DND-41 (cell line): ENCODE measurements around the gene RAP1B.

Source experiments
- ATAC-seq: fragments of 200-7000 bp; cut with Tn5 transposase; 3 replicates; pipeline ENCODE4 v1.9.1; 2021; ENCODE audit warnings: low read depth; ENCODE audit not compliant: insufficient read depth
- DNase-seq: peaks from one replicate; pipeline ENCODE4 v3.0.0-alpha.2; 2020
- H2AFZ ChIP-seq: 2 replicates; pipeline ENCODE4 v1.6.0; 2012; ENCODE audit warnings: low read depth, low read length
- H3K27ac ChIP-seq: 2 replicates; pipeline ENCODE4 v1.5.1; 2012; ENCODE audit warnings: low read length, inconsistent platforms
- H3K27me3 ChIP-seq: fragments of 200-600 bp; sonication (generic); 2 replicates; pipeline ENCODE4 v1.6.0; 2012; ENCODE audit warnings: low read length, mild to moderate bottlenecking, inconsistent platforms; ENCODE audit not compliant: insufficient read depth, poor library complexity
- H3K36me3 ChIP-seq: 2 replicates; pipeline ENCODE4 v1.5.1; 2012; ENCODE audit warnings: low read length, inconsistent platforms; ENCODE audit not compliant: insufficient read depth
- H3K4me1 ChIP-seq: 2 replicates; pipeline ENCODE4 v1.5.1; 2012; ENCODE audit warnings: mild to moderate bottlenecking, low read length; ENCODE audit not compliant: insufficient read depth
- H3K4me2 ChIP-seq: 2 replicates; pipeline ENCODE4 v1.6.0; 2012; ENCODE audit warnings: mild to moderate bottlenecking, moderate library complexity, low read length, inconsistent platforms; ENCODE audit not compliant: insufficient read depth
- H3K4me3 ChIP-seq, 2 experiments: fragments of 200-600 bp in 1 of 2; shearing (Covaris generic) in 1 of 2; 2 replicates each; pipeline ENCODE4 v1.5.1; 2012 to 2016; ENCODE audit warnings: inconsistent platforms in 2 of 2, low read length in 2 of 2, mild to moderate bottlenecking in 2 of 2, low read depth in 1 of 2, moderate library complexity in 1 of 2
- H3K79me2 ChIP-seq: 2 replicates; pipeline ENCODE4 v1.6.0; 2012; ENCODE audit warnings: low read length, inconsistent platforms; ENCODE audit not compliant: insufficient read depth
- H3K9ac ChIP-seq: 2 replicates; pipeline ENCODE4 v1.6.0; 2012; ENCODE audit warnings: low read depth, mild to moderate bottlenecking, inconsistent platforms, low read length, moderate library complexity
- H3K9me3 ChIP-seq: 2 replicates; pipeline ENCODE4 v1.5.1; 2012; ENCODE audit warnings: low read length, moderate library complexity, mild to moderate bottlenecking, inconsistent platforms; ENCODE audit not compliant: insufficient read depth, severe bottlenecking
- H4K20me1 ChIP-seq: 2 replicates; pipeline ENCODE4 v1.6.0; 2012; ENCODE audit warnings: low read length; ENCODE audit not compliant: insufficient read depth
- EZH2 ChIP-seq: IDR thresholded peaks from 3 replicates; pipeline ENCODE4 v1.6.1; 2012; ENCODE audit warnings: borderline replicate concordance, low read depth, mild to moderate bottlenecking, moderate library complexity, low read length, inconsistent platforms; ENCODE audit not compliant: severe bottlenecking
- TF ChIP-seq, protein P1 (sequence below): IDR thresholded peaks from 2 replicates; pipeline ENCODE4 v1.5.1; 2012; ENCODE audit warnings: borderline replicate concordance, low read length, moderate library complexity, mild to moderate bottlenecking; ENCODE audit not compliant: poor library complexity, severe bottlenecking; ENCODE audit errors: extremely low read depth

The RAP1B gene

DNA sequence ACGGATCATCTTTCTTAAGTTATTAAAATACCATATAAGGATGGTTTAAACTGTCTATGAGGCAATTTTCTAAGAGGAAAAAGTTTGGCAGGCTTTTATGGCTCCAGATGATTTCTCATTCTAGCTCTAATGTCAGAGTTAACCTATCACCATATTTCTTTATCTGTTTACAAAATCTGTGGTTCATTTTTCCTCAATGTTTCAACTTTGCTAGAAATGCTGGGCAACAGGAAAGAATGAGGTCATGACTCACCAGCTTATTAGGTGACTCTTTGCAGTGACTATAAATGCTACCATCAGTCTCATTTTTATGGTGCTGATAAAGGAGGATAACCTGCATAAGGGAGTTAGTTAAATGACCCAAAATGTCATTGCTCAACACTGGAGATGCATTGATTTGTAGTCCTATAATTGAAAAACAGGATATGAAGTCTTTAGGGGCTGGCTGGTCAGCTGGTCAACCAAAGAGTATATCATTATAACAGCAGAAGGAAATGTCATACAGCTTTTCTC is 45.3 kb upstream of the RAP1B start:
- Histone ChIP-seq H3K9me3 (no peaks in the 10 kb centered on the region), H3K9ac (no peak overlapping the region), H3K4me3 (no peak overlapping the region), H3K27ac (no peak overlapping the region), H3K36me3 (no peaks in the 10 kb centered on the region), H3K27me3 (no peaks in the 10 kb centered on the region), H3K4me2 (no peak overlapping the region), H2AFZ (no peak overlapping the region), H4K20me1 (no peaks in the 10 kb centered on the region), H3K79me2 (no peaks in the 10 kb centered on the region), H3K4me1 (peaks cover 13% of the 10 kb centered on the region)
- ATAC-seq (peak; percentile 62), DNase-seq (no peak)
- TF ChIP-seq, protein P1, sequence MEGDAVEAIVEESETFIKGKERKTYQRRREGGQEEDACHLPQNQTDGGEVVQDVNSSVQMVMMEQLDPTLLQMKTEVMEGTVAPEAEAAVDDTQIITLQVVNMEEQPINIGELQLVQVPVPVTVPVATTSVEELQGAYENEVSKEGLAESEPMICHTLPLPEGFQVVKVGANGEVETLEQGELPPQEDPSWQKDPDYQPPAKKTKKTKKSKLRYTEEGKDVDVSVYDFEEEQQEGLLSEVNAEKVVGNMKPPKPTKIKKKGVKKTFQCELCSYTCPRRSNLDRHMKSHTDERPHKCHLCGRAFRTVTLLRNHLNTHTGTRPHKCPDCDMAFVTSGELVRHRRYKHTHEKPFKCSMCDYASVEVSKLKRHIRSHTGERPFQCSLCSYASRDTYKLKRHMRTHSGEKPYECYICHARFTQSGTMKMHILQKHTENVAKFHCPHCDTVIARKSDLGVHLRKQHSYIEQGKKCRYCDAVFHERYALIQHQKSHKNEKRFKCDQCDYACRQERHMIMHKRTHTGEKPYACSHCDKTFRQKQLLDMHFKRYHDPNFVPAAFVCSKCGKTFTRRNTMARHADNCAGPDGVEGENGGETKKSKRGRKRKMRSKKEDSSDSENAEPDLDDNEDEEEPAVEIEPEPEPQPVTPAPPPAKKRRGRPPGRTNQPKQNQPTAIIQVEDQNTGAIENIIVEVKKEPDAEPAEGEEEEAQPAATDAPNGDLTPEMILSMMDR = no peak
- no peak for TF ChIP-seq EZH2

DNA sequence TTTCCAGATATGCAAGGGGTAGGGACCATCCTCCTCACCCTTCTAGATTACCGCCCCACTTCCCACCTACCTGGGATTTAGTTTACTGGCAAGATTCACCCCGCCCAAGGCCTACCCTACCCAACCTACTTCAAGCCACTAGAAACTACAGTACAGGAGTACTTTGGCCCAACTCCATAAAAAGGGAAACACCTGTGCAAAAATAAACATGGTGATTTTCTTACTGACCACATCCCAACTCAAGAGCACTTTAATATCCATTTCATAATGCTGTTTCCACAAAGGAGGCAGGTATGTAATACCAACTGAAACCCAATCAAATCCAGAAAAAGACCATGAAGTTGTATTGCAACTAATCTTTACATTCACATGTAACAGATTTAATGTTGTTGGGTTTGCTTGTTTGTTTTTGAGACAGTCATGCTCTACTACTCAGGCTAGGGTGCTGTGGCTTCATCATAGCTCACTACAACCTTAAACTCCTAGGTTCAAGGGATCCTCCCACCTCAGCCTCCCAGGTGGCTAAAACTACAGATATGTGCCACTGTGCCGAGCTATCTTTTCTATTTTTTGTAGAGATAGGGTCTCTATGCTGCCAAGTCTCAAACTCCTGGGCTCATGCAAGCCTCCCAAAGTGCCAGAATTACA is 41.7 kb upstream of the RAP1B start:
- Histone ChIP-seq H3K79me2 (no peaks in the 10 kb centered on the region), H3K27ac (no peak overlapping the region), H3K27me3 (no peaks in the 10 kb centered on the region)

GRCh38 chr12:68572661-68573060 is 38.0 kb upstream of the RAP1B start:
- Histone ChIP-seq H2AFZ (no peak overlapping the region), H3K9me3 (no peaks in the 10 kb centered on the region), H3K9ac (no peak overlapping the region), H3K27me3 (no peaks in the 10 kb centered on the region), H3K4me3 (no peak overlapping the region), H3K4me2 (no peak overlapping the region), H4K20me1 (no peaks in the 10 kb centered on the region), H3K79me2 (no peaks in the 10 kb centered on the region), H3K36me3 (no peaks in the 10 kb centered on the region), H3K4me1 (peaks cover 5% of the 10 kb centered on the region), H3K27ac (no peak overlapping the region)
- DNase-seq = no peak
- TF ChIP-seq, protein P1 = no peak
- no peak for TF ChIP-seq EZH2
- no peak for ATAC-seq

More for the DNA sequence above, 41.7 kb upstream of the RAP1B start:
- peaks cover 13% of the 10 kb centered on the region for H3K4me1 ChIP-seq
- TF ChIP-seq, protein P1 = no peak
- TF ChIP-seq EZH2 = no peak
- no peak for DNase-seq
- no peak overlapping the region for H3K4me2 ChIP-seq
- H3K9me3 ChIP-seq = no peaks in the 10 kb centered on the region
- no peak overlapping the region for H3K9ac ChIP-seq
- ATAC-seq = no peak
- no peaks in the 10 kb centered on the region for H4K20me1 ChIP-seq
- no peak overlapping the region for H3K4me3 ChIP-seq
- no peak overlapping the region for H2AFZ ChIP-seq
- no peaks in the 10 kb centered on the region for H3K36me3 ChIP-seq
